Ascending aorta (tissue), 2 donors: ENCODE measurements around the gene PPP2R5C. TPM values are rescaled to one million over a fixed set of nuclear protein-coding genes. Genes with fewer than 3 reads are reported as not detected.

ENCODE experiments used
- DNase-seq, 2 donors: peaks; one replicate each; pipeline ENCODE4 v3.0.0-alpha.2; 2019; ENCODE audit warnings: low spot score in 2 of 2
- H3K27ac ChIP-seq, 2 donors: fragments of 200-600 bp; sonication (generic); one replicate each; pipeline ENCODE4 v1.5.1; 2016 to 2017; ENCODE audit warnings: mild to moderate bottlenecking in 1 of 2
- H3K27me3 ChIP-seq: fragments of 200-600 bp; sonication (generic); one replicate; pipeline ENCODE4 v1.5.1; 2017
- H3K36me3 ChIP-seq, 2 donors: fragments of 200-600 bp; sonication (generic); one replicate each; pipeline ENCODE4 v1.5.1; 2016
- H3K4me1 ChIP-seq, 2 donors: fragments of 200-600 bp; sonication (generic); one replicate each; pipeline ENCODE4 v1.5.1; 2016 to 2017; ENCODE audit warnings: mild to moderate bottlenecking in 1 of 2
- H3K4me3 ChIP-seq, 2 donors: fragments of 200-600 bp; sonication (generic); one replicate each; pipeline ENCODE4 v1.5.1; 2016 to 2017; ENCODE audit warnings: mild to moderate bottlenecking in 1 of 2
- H3K9me3 ChIP-seq, 2 donors: fragments of 200-600 bp; sonication (generic); one replicate each; pipeline ENCODE4 v1.5.1; 2016
- CTCF ChIP-seq, 3 experiments: fragments of 200-600 bp in 2 of 3; fragments of 450-650 bp in 1 of 3; sonication (generic) in 2 of 3; IDR thresholded peaks; one replicate each; pipeline ENCODE4 v1.5.1; 2016 to 2019; ENCODE audit warnings: antibody characterized with exemption in 3 of 3, mild to moderate bottlenecking in 1 of 3, moderate library complexity in 1 of 3
- intact Hi-C: fragments of 100-400 bp; cut with DNase I; formaldehyde crosslinking; loops from one replicate; pipeline ENCODE4 v1.15.1; 2023
- total RNA-seq: library from RNA; depleted of rRNA; stranded (reverse); fragments of >200 nt; gene quantifications from one replicate; pipeline ENCODE4 v1.1.0, GENCODE V29; 2016

Gene PPP2R5C
- total RNA-seq, 1 donor from 2014 or later, result 45.6 TPM

GRCh38 chr14:101844219-101844618 lies 82.7 kb downstream of the PPP2R5C start:
- Histone ChIP-seq H3K4me3 (no peak overlapping the region), H3K27ac (no peak overlapping the region), H3K27me3 (no peaks in the 10 kb centered on the region), H3K36me3 (peaks cover 0 to 8% of the 10 kb centered on the region in 2 donors), H3K9me3 (no peaks in the 10 kb centered on the region), H3K4me1 (peaks cover 4 to 6% of the 10 kb centered on the region in 2 donors)
- TF ChIP-seq CTCF (IDR thresholded peaks at IDR 0.05), result no peak
- intact Hi-C loops, result no loop called here
- no peak for DNase-seq

- no peaks in the 10 kb centered on the region for H3K27me3 ChIP-seq
- no peak overlapping the region for H3K27ac ChIP-seq
- H3K36me3 ChIP-seq, result peaks cover 0 to 5% of the 10 kb centered on the region in 2 donors
- H3K4me1 ChIP-seq, result peaks cover 4 to 6% of the 10 kb centered on the region in 2 donors
- TF ChIP-seq CTCF (IDR thresholded peaks at IDR 0.05), result no peak
- intact Hi-C loops, result no loop called here
- no peaks in the 10 kb centered on the region for H3K9me3 ChIP-seq
- H3K4me3 ChIP-seq, result no peak overlapping the region
- DNase-seq, result no peak
Measured at GRCh38 chr14:101844751-101845150, 83.2 kb downstream of the PPP2R5C start.

- intact Hi-C loops, result no loop called here
- H3K27me3 ChIP-seq, result no peaks in the 10 kb centered on the region
- no peaks in the 10 kb centered on the region for H3K9me3 ChIP-seq
- no peak overlapping the region for H3K27ac ChIP-seq
- H3K4me3 ChIP-seq, result no peak overlapping the region
- peaks cover 0 to 5% of the 10 kb centered on the region in 2 donors for H3K36me3 ChIP-seq
- peaks cover 4 to 6% of the 10 kb centered on the region in 2 donors for H3K4me1 ChIP-seq
- TF ChIP-seq CTCF (IDR thresholded peaks at IDR 0.05), result no peak
- DNase-seq, result no peak
Measured at GRCh38 chr14:101845496-101845895, 84.0 kb downstream of the PPP2R5C start.

- no peaks in the 10 kb centered on the region for H3K9me3 ChIP-seq
- no peak overlapping the region for H3K27ac ChIP-seq
- intact Hi-C loops, result no loop called here
Measured at GRCh38 chr14:101845896-101846295, 84.4 kb downstream of the PPP2R5C start.

GRCh38 chr14:101849125-101849524 lies 87.6 kb downstream of the PPP2R5C start:
- Histone ChIP-seq H3K27ac (no peak overlapping the region), H3K27me3 (no peaks in the 10 kb centered on the region), H3K36me3 (peaks cover 0 to 1% of the 10 kb centered on the region in 2 donors), H3K4me1 (no peaks in the 10 kb centered on the region), H3K4me3 (no peak overlapping the region), H3K9me3 (no peaks in the 10 kb centered on the region)
- intact Hi-C loops, result no loop called here
- no peak for DNase-seq
- TF ChIP-seq CTCF (IDR thresholded peaks at IDR 0.05), result no peak

More at GRCh38 chr14:101845896-101846295, 84.4 kb downstream of the PPP2R5C start:
- Histone ChIP-seq H3K4me3 (no peak overlapping the region), H3K36me3 (peaks cover 0 to 5% of the 10 kb centered on the region in 2 donors), H3K27me3 (no peaks in the 10 kb centered on the region), H3K4me1 (peaks cover 4 to 6% of the 10 kb centered on the region in 2 donors)
- no peak for DNase-seq
- TF ChIP-seq CTCF (IDR thresholded peaks at IDR 0.05), result no peak

- no peak for DNase-seq
- Histone ChIP-seq H3K27me3 (no peaks in the 10 kb centered on the region), H3K27ac (no peak overlapping the region), H3K4me3 (no peak overlapping the region), H3K9me3 (no peaks in the 10 kb centered on the region), H3K4me1 (no peaks in the 10 kb centered on the region), H3K36me3 (no peaks in the 10 kb centered on the region)
- TF ChIP-seq CTCF (IDR thresholded peaks at IDR 0.05), result no peak
- intact Hi-C loops, result no loop called here
Measured at GRCh38 chr14:101849640-101850039, 88.1 kb downstream of the PPP2R5C start.
